GM10847 (cell line): Measurements from ENCODE around the gene ZNF549.

ENCODE experiments used
- POLR2A ChIP-seq: IDR thresholded peaks from 2 replicates; pipeline ENCODE4 v1.6.1; 2011; ENCODE audit not compliant: insufficient read length; ENCODE audit errors: extremely low read depth

The ZNF549 gene

DNA sequence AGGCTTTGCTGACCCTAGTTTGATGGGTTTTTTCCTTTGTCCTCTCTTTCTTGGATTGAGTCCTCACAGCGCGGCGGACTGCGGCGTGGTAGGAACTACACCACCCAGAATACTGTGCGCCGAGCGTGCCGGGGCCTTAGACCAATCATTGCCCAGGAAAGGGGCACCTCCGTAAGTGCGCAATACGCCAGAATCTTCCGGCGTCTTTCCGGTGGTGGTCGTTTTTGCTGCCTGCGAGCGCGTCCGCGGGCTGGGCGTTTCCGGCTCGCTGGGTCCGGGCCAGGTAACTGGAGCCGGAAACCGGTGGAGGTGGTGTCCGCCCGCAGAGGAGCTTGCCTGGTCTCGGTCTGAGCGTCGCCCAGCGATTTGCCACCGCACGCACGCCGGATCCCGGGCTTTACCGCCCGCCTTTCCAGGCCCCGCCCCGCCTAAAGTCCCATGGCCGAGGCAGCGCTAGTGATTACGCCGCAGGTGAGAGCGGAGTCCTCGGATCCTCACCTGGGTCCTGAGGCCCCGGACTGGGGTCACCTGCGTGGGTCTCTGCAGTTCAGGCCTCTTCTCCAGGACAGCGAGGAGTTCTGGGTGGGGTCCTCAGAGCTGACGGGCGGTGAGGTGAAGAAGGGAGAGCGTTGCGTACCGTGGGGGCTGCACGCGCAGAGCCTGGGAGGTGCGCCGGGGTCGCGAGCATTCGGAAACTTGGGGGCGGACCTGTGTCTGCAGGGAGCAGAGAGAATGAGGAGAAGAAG is at the start of gene ZNF549:
ZNF549 (plus strand) TSS at position 221 of the 746 bp plus-strand sequence; CDS start at position 439, 218 bp downstream.
- peak; percentile 50 for TF ChIP-seq POLR2A

DNA sequence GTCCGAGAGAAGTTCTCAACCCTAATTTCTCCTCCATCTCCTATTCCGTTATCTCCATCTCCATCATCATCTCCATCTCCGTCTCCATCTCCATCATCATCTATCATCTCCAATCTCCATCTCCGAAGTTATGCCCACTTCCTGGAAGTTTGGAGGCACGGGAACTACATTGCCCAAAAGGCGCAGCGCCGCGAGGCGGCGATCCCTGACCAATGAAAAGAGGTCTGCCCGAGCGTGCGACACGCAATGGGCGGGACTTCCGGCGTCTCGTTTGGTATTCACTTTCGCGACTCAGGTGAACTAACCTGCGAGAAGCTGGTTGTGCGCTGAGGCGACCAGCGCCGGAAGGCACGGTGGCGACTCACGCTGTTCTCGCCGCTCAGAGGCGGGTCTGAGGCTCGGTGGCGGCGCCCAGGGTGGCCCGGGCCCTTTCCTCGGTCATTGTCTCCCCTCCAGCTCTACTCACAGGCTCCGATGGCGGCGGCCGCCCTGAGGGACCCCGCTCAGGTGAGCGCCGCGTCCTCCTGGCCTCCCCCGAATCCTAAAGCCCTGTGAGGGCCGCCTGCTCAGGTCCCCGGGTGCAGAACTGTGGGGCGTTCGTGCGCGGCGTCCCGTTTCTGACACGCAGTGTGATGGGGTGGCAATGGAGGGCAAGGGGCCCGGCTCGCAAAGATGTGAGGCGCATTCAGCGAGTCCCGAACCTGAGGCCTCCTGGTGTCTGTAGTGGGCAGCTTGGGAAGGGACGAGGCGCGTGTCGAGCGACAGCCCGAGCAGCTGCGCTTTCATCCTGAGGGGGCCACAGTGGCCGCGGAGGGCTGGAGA is 39.5 kb upstream of the ZNF549 start, which contains the start of gene ZNF419:
ZNF419 (plus strand) TSS at position 274 of the 822 bp plus-strand sequence; CDS start at position 475, 201 bp downstream.
- TF ChIP-seq POLR2A: peak; percentile 60

DNA sequence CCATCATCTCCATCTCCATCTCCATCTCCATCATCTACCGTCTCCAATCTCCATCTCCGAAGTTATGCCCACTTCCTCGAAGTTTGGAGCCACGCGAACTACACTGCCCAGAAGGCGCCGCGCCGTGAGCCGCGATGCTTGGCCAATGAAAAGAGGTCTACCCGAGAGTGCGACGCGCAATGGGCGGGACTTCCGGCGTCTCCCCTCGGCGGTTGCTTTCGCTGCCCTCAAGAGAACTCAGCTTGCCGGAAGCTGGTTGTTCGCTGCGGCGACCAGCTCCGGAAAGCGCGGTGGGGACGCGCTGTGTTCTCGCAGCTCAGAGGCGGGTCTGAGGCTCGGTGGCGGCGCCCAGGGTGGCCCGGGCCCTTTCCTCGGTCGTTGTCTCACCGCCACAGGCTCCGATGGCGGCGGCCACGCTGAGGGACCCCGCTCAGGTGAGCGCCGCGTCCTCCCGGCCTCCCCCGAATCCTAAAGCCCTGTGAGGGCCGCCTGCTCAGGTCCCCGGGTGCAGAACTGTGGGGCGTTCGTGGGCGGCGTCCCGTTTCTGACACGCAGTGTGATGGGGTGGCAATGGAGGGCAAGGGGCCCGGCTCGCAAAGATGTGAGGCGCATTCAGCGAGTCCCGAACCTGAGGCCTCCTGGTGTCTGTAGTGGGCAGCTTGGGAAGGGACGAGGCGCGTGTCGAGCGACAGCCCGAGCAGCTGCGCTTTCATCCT is 27.3 kb upstream of the ZNF549 start, which contains the start of gene ZNF773:
ZNF773 (plus strand) TSS at position 259 of the 716 bp plus-strand sequence; CDS start at position 402, 143 bp downstream.
- TF ChIP-seq POLR2A: peak; percentile 86

DNA sequence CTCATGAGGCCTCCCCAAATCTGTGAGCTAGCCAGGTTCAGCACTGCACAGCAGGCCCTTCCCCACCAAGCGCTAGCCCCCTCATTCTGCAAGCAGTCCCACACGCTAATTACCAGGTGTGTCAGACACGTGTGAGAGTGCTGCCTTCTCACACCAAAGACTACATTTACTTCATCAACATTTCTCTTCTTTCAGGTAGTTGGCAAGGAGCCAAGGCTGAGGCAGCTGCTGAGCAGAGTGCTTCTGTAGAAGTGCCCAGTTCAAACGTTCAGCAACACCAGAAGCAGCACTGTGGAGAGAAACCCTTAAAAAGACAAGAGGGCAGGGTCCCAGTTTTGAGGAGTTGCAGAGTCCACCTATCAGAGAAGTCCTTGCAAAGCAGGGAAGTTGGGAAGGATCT is 21.0 kb upstream of the ZNF549 start:
- no peak for TF ChIP-seq POLR2A

DNA sequence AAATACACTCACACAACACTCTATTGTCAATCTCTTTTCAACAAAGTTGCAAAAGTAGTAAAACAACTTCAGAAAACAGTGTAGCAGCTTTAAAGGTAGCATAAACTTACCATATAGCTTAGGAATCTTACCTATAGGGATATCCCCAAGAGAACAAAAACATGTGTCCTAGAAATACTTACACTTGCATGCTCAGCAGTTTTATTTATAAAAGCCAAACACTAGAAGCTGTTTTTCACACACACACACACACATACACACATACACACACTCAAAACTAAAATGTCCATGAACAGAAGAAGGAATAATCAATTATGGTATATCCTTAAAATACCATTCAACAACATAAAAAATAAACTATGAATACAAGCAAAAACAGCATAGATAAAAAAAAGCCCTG is 15.7 kb upstream of the ZNF549 start:
- TF ChIP-seq POLR2A: no peak

DNA sequence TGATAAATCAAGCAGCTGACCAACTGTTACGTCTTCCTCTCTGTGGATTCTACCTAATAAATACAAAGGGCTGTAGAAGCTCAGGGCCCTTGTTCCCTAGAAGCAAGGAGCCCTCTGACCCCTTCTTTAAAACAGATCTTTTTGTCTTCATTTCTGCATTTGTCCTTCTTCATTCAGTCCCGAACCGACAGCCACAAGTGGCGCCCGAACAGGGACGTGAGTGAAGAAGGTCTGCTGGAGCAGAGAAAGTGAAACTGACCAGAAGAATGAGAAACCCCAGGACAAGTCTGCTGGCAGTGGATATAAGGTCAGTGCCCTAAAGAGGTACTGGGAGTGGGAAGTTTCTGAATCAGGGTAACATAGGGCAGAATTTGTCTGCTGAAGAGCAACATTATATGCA is 14.3 kb upstream of the ZNF549 start:
- TF ChIP-seq POLR2A: no peak

DNA sequence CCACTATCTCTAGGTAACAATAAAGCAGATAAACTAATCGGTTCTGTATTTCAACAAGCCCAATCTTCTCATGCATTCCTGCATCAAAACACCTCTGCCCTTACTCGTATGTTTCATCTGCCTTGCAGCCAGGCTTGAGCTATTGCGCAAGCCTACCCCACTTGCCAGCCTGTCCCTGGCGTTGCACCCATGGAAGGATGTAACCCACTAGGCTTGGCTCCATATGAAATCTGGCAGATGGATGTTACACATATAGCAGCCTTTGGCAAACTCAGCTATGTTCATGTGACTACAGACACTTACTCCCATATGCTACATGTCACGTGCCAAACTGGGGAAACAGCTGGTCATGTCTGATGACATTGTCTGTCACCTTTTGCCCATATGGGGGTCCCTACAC is 11.9 kb upstream of the ZNF549 start:
- TF ChIP-seq POLR2A: no peak

DNA sequence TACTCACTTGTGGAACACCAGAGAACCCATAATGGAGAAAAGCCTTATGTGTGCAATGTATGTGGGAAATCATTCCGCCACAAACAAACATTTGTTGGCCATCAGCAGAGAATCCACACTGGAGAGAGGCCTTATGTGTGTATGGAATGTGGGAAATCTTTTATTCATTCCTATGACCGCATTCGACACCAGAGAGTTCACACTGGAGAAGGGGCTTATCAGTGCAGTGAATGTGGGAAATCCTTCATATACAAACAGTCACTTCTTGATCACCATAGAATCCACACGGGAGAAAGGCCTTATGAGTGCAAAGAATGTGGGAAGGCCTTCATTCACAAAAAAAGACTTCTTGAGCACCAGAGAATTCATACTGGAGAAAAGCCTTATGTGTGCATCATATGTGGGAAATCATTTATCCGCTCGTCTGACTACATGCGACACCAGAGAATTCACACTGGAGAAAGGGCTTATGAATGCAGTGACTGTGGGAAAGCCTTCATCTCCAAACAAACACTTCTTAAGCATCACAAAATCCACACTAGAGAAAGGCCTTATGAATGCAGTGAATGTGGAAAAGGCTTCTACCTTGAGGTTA is 10.9 kb downstream of the ZNF549 start:
- no peak for TF ChIP-seq POLR2A

DNA sequence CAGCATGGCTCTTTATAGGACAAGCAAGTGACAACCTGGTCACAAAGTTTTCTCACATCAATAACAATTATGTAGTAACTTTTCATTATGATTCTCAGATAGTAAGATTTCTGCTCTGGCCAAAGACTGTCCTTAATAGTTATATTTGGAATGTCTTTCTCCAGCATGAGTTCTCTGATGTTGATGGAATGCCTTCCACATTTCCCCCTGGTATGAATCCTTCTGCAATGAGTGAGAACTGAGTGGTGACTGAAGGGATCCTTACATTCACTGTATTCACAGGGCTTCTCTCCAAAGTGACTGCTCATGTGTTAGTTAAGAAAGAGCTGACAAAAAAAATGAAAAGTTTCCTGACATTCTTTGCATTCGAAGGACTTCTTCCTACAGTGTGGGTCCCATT is 19.4 kb downstream of the ZNF549 start:
- TF ChIP-seq POLR2A: no peak

DNA sequence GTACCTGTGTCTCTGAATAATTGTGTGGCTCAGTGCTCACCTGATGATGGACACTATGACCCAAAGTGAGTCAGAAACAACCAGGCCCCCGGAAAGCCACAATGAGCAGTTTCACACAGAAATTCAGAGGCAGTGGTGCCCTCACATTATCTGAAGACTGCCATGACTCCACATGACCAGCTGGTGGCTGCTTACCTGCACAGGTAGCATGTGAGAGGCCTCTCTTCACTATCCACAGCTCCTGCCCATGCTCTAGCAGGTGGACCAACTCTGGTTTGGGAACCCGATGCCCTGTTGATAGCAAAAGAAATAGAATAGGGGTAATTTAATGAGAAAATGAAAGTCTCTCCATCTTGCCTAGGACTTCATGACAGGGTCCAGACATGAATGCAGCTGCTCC is 25.3 kb downstream of the ZNF549 start:
- no peak for TF ChIP-seq POLR2A

DNA sequence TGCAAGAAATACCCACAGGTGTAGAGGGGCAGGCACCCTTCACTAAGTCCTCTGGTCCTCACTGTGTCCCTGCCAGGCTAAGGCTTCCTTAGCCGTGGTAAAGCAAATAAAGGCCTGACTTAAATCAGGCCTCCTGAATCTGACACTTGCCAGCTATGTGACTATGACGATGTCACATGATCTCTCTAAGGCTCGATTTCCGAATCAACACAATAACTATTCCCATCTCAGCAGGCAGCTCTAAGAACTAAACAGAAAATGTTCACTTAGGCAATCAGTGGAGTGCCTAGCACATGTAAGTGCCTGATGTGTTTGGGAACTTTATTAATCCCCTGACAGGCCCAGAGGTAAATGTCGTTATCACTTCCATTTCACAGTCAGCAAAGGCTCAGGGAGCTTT is 30.5 kb downstream of the ZNF549 start:
- TF ChIP-seq POLR2A: no peak

DNA sequence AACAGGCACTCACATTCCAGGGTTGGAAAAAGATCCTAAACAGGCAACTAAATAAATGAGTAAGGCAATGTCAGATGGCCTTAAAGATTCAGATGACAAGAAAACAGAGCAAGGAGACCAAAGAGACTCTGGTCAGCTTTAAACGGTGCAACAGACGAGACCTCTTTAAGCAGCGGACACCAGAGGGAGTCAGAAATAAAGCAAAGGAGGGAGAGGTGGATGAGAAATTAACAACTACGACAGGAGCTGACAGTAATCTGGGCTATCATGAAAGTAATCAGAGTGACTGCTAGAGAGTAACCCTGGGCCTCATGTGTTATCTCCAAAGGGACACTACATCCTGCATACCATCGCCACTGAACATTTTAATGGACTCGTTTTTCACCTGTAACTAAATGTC is 31.4 kb downstream of the ZNF549 start:
- TF ChIP-seq POLR2A: no peak

DNA sequence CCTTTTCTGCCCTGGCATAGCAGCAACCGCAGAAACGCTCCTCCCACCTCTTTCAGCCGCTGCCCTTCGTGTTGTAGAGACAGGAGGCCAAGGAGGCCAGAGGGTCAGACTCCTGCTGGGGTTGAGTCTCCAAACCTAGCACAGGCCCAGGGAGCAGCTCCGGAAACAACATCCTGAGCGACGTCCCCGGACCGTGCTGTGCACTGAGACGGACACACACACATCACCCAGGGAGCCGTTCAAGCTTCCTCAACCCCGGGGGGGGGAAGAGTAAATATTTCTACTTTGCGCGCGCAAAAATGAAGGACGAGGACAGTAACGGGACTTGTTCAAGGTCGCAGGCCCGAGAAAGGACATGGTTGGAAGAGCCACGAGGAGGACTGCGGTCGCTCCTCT is 31.9 kb downstream of the ZNF549 start:
- TF ChIP-seq POLR2A: no peak

DNA sequence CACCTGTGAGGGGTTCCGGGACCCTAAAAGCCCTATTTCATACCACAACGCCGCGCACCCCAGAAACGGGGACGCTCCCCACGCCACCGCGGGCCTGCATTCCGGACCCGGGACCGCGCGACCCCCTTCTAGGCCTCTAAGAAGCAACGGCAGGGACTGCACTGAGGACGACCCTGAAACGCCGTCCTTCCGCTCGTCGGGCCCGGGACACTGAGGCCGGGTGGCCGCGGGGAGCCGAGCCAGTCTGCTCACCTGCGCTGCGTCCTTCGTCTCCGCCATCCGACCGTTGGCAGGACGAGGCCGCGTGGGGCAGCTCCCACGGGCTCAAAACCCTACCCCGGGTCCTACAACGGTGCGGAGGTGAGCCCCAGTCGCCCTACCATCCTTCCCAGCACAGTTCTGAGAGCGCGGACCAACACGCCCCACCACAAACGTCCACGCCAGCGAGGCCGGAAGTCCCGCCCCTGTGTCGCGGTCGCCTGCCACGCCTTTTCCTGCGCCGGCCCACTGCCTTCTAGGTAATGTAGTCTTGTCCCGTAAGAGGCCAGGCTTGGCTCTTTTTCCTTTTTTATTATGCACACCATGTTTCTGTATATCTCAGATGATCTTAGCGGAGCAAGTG is 32.4 kb downstream of the ZNF549 start, which contains the start of gene ZNF550:
ZNF550 (minus strand) TSS at position 460 of the 622 bp plus-strand sequence; CDS start at position 279, 181 bp downstream.
- peak; percentile 67 for TF ChIP-seq POLR2A
